ENCODE results near the gene GAD2.

GAD2 gene

GRCh38 chr10:26334932-26335573 is 118.5 kb downstream of the GAD2 start (continued):
- peak; percentile 84 for TF ChIP-seq CTCF (tag by site-specific recombination; IDR thresholded peaks at IDR 0.05)
- TF ChIP-seq KLF9 (tag by site-specific recombination; IDR thresholded peaks at IDR 0.05; ENCODE audit: low read depth) = no peak
- no peak for TF ChIP-seq YY2 (tag by site-specific recombination; IDR thresholded peaks at IDR 0.05)

- no peaks in the 10 kb centered on the region for H3K4me1 ChIP-seq (ENCODE audit: control insufficient read depth, insufficient read depth, low read length)
- POLR2A ChIA-PET = no interaction called here
These were observed 119.1 kb downstream of the GAD2 start for GRCh38 chr10:26335574-26336093.

GRCh38 chr10:26336979-26337378 is 120.4 kb downstream of the GAD2 start:
- no peak overlapping the region for H3K4me3 ChIP-seq (ENCODE audit: low read depth, low read length)
- H3K27ac ChIP-seq (ENCODE audit: extremely low read depth, low read depth, low read length) = no peak overlapping the region
- no peaks in the 10 kb centered on the region for H3K36me3 ChIP-seq (ENCODE audit: control insufficient read depth in 2 of 2, insufficient read depth in 1 of 2, low read length in 2 of 2)
- ChIA-PET CTCF (interaction anchor here (0.6 to 6.6 kb wide), 3 partner anchors 10 to 611 kb away, joined by 3 to 133 read pairs (median 3); no protein-coding TSS in a partner anchor), POLR2A (no interaction called here)
- no peaks in the 10 kb centered on the region for H3K4me1 ChIP-seq (ENCODE audit: control insufficient read depth, insufficient read depth, low read length)
- TF ChIP-seq ZNF660 (tag by site-specific recombination; IDR thresholded peaks at IDR 0.05) (no peak), ZNF692 (tag by site-specific recombination; IDR thresholded peaks at IDR 0.05) (no peak), ZBTB20 (tag by site-specific recombination; IDR thresholded peaks at IDR 0.05) (no peak), ZNF146 (tag by site-specific recombination; IDR thresholded peaks at IDR 0.05) (no peak), PRDM1 (tag by site-specific recombination; IDR thresholded peaks at IDR 0.05) (no peak), ZNF785 (tag by site-specific recombination; IDR thresholded peaks at IDR 0.05) (no peak), ZNF350 (tag by site-specific recombination; IDR thresholded peaks at IDR 0.05) (no peak), ZNF514 (tag by site-specific recombination; IDR thresholded peaks at IDR 0.05) (no peak), PATZ1 (tag by site-specific recombination; IDR thresholded peaks at IDR 0.05) (no peak), ZNF132 (tag by site-specific recombination; IDR thresholded peaks at IDR 0.05; ENCODE audit: borderline replicate concordance) (no peak), KLF1 (tag by site-specific recombination; IDR thresholded peaks at IDR 0.05) (no peak)
- H3K9me3 ChIP-seq (ENCODE audit: control insufficient read depth, insufficient read depth, low read depth, low read length) = no peaks in the 10 kb centered on the region

More at GRCh38 chr10:26335574-26336093, 119.1 kb downstream of the GAD2 start:
- TF ChIP-seq REST (tag by site-specific recombination; IDR thresholded peaks at IDR 0.05) (no peak), ATF2 (tag by site-specific recombination; IDR thresholded peaks at IDR 0.05; ENCODE audit: low read depth) (peak; percentile 56)
- CTCF ChIA-PET = interaction anchor here (0.6 to 6.6 kb wide), 23 partner anchors 11 to 1030 kb away, joined by 3 to 133 read pairs (median 4); no protein-coding TSS in a partner anchor
- Histone ChIP-seq H3K27ac (ENCODE audit: extremely low read depth, low read depth, low read length) (no peak overlapping the region), H3K9me3 (ENCODE audit: control insufficient read depth, insufficient read depth, low read depth, low read length) (no peaks in the 10 kb centered on the region), H3K4me3 (ENCODE audit: low read depth, low read length) (no peak overlapping the region), H3K36me3 (ENCODE audit: control insufficient read depth in 2 of 2, insufficient read depth in 1 of 2, low read length in 2 of 2) (no peaks in the 10 kb centered on the region)

All from HEK293 (cell line).